Measurements from ENCODE around the gene ITGAV.

Gene ITGAV

GRCh38 chr2:186570604-186571003 lies 19.3 kb upstream of the ITGAV start:
- no peaks in the 10 kb centered on the region for H3K79me2 ChIP-seq
- TF ChIP-seq CTCF (IDR thresholded peaks at IDR 0.05), result no peak
- H3K27ac ChIP-seq, result no peak overlapping the region
- no peaks in the 10 kb centered on the region for H3K27me3 ChIP-seq (ENCODE audit: control insufficient read depth, insufficient read depth, low read length)
- no peak overlapping the region for H3K4me2 ChIP-seq (ENCODE audit: low read length)
- no peaks in the 10 kb centered on the region for H3K36me3 ChIP-seq (ENCODE audit: control insufficient read depth, insufficient read depth, low read length)
- no peaks in the 10 kb centered on the region for H3K4me1 ChIP-seq
- no peak overlapping the region for H2AFZ ChIP-seq
- no peak overlapping the region for H3K9ac ChIP-seq
- no peak overlapping the region for H3K4me3 ChIP-seq (ENCODE audit: low read depth, low read length)
- H3K9me3 ChIP-seq (ENCODE audit: control insufficient read depth, low read length), result no peaks in the 10 kb centered on the region

- H3K4me2 ChIP-seq (ENCODE audit: low read length), result no peak overlapping the region
- H3K27ac ChIP-seq, result no peak overlapping the region
- no peaks in the 10 kb centered on the region for H3K4me1 ChIP-seq
Measured at GRCh38 chr2:186572705-186573104, 17.2 kb upstream of the ITGAV start.

GRCh38 chr2:186573531-186573930 lies 16.3 kb upstream of the ITGAV start:
- H3K9ac ChIP-seq, result no peak overlapping the region
- H3K27me3 ChIP-seq (ENCODE audit: control insufficient read depth, insufficient read depth, low read length), result no peaks in the 10 kb centered on the region
- H3K36me3 ChIP-seq (ENCODE audit: control insufficient read depth, insufficient read depth, low read length), result no peaks in the 10 kb centered on the region
- no peak overlapping the region for H3K4me3 ChIP-seq (ENCODE audit: low read depth, low read length)
- no peak overlapping the region for H3K4me2 ChIP-seq (ENCODE audit: low read length)
- no peak for TF ChIP-seq CTCF (IDR thresholded peaks at IDR 0.05)
- no peak overlapping the region for H3K27ac ChIP-seq
- no peaks in the 10 kb centered on the region for H3K9me3 ChIP-seq (ENCODE audit: control insufficient read depth, low read length)
- H3K79me2 ChIP-seq, result no peaks in the 10 kb centered on the region
- H2AFZ ChIP-seq, result no peak overlapping the region
- H3K4me1 ChIP-seq, result no peaks in the 10 kb centered on the region

More at GRCh38 chr2:186572705-186573104, 17.2 kb upstream of the ITGAV start:
- Histone ChIP-seq H3K36me3 (ENCODE audit: control insufficient read depth, insufficient read depth, low read length) (no peaks in the 10 kb centered on the region), H3K9me3 (ENCODE audit: control insufficient read depth, low read length) (no peaks in the 10 kb centered on the region), H3K27me3 (ENCODE audit: control insufficient read depth, insufficient read depth, low read length) (no peaks in the 10 kb centered on the region), H2AFZ (no peak overlapping the region), H3K79me2 (no peaks in the 10 kb centered on the region), H3K9ac (no peak overlapping the region), H3K4me3 (ENCODE audit: low read depth, low read length) (no peak overlapping the region)
- no peak for TF ChIP-seq CTCF (IDR thresholded peaks at IDR 0.05)

GRCh38 chr2:186575302-186575701 lies 14.6 kb upstream of the ITGAV start:
- Histone ChIP-seq H3K9ac (no peak overlapping the region), H3K27ac (no peak overlapping the region)
- TF ChIP-seq CTCF (IDR thresholded peaks at IDR 0.05), result no peak

GRCh38 chr2:186575856-186576255 lies 14.0 kb upstream of the ITGAV start:
- Histone ChIP-seq H3K27me3 (ENCODE audit: control insufficient read depth, insufficient read depth, low read length) (no peaks in the 10 kb centered on the region), H3K4me2 (ENCODE audit: low read length) (no peak overlapping the region), H3K4me3 (ENCODE audit: low read depth, low read length) (no peak overlapping the region), H3K79me2 (no peaks in the 10 kb centered on the region), H3K9ac (no peak overlapping the region), H3K9me3 (ENCODE audit: control insufficient read depth, low read length) (no peaks in the 10 kb centered on the region), H2AFZ (no peak overlapping the region), H3K4me1 (no peaks in the 10 kb centered on the region), H3K36me3 (ENCODE audit: control insufficient read depth, insufficient read depth, low read length) (no peaks in the 10 kb centered on the region), H3K27ac (no peak overlapping the region)
- TF ChIP-seq CTCF (IDR thresholded peaks at IDR 0.05), result no peak

More at GRCh38 chr2:186575302-186575701, 14.6 kb upstream of the ITGAV start:
- Histone ChIP-seq H3K4me1 (no peaks in the 10 kb centered on the region), H2AFZ (no peak overlapping the region), H3K36me3 (ENCODE audit: control insufficient read depth, insufficient read depth, low read length) (no peaks in the 10 kb centered on the region), H3K4me3 (ENCODE audit: low read depth, low read length) (no peak overlapping the region), H3K4me2 (ENCODE audit: low read length) (no peak overlapping the region), H3K27me3 (ENCODE audit: control insufficient read depth, insufficient read depth, low read length) (no peaks in the 10 kb centered on the region), H3K9me3 (ENCODE audit: control insufficient read depth, low read length) (no peaks in the 10 kb centered on the region), H3K79me2 (no peaks in the 10 kb centered on the region)

Data from parathyroid adenoma (tissue), 2 donors.